T-helper 2 cell (primary cell): Measurements from ENCODE around the gene IQCE.

Experiments used
- DNase-seq, 5 experiments: peaks; one replicate each; pipeline versions ENCODE4 v3.0.0 to v3.0.0-alpha.2; 2012 to 2022

The IQCE gene

DNA sequence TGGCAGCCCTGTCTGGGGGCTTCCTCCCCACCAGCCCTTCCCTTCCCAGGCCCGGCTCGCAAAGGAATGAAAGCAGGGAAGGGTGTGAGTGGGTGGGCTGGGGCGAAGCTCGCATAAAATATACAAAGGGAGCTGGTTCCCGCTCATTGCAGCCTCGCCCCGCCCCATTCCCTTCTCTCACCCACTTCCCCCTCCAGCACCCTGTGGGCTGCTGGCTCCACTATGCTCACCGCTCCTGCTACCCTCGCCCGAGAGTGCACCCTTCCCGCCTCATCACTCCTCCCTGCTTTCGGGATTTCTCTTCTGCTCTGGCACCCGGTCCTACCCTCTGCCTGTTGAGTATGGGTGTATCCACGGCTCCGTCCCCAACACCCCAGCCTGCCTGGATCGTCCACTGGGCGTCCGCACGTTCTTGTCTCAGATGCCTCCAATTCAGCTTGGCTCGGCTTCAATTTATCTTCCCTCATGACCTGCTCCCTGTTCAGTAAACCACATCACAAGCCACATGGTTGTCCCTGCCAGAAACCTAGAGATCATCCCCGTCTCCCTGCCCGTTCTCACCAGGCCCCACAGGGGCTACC, 58.6 kb downstream of the IQCE start:
- DNase-seq = no peak

DNA sequence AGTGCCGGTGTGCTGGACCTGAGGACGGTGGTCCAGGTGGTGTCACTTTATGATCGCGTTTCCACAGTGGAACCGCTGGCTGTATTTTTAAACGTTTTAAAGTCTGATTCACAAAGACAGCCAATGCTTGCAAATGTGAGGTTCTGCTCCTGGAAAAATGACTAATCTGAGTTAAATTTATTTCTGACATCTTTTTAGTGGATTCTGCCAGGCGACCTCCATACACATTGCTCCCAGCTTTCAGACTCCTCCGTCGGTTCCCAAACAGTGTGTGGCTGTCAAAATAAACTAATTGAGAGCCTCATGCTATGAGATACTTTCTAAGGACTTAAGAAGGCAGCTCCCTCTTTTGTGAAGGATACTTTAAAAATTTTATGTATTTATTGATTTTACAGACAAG, 60.3 kb downstream of the IQCE start:
- DNase-seq = no peak

DNA sequence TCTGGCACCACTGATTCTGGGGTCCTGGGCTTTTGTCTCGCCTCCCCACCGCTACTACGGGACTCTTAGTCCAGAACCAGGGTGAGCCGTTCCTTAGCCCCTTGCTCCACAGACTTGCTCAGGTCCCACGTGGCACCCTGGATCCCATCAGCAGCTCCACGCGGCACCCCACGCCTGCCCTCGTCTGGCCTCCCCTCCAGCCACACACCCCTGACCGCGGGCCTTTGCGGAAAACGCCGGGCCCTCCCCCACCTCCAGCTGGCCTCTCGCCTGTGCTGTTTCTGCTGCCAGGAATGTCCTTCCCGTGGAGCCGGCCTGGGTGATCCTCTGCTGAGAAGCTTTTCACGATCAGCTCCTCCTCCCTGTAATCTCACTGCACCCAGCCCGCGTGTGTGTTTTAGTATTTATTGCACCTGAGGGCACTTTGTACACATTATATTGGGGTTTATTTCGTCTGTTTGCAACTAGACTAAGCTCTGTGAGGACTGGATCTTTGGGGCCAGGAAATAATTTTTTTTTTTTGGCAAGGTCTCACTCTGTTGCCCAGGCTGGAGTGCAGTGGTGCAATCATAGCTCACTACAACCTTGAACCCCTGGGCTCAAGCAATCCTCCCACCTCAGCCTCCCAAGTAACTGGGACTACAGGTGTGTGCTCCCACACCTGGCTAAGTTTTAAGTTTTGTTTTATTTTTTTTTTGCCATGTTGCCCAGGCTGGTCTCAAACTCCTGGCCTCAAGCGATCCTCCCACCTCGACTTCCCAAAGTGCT, 62.5 kb downstream of the IQCE start:
- no peak for DNase-seq

DNA sequence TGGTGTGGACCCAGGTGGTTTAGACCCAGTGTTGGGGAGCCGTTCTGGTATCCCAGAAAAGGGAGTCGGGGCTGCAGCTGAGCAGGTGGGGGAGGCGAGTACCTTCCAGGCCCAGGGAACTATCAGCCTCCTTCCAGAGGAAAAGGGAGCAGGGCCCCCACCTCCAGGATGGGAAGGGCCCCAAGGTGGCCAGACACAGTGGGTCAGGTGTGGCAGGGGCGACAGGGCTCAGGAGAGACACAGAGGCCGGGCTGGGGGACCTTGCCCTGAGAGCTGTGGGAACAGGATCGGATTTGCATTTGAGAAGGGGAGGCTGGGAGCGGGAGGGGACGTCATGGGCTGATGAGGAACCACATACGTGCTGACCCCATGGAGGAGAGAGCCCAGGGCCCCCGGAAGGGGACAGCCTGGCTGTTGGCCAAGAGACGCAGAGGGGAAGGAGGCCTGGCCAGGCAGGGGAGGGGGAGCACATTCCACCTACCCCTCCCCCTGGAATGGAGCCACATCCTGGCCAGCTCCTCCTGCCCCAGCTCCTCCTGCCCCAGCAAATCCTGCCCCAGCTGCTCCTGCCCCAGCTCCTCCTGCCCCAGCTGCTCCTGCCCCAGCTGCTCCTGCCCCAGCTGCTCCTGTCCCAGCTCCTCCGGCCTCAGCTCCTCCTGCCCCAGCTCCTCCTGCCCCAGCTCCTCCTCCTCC, 63.3 kb downstream of the IQCE start:
- DNase-seq = no peak

DNA sequence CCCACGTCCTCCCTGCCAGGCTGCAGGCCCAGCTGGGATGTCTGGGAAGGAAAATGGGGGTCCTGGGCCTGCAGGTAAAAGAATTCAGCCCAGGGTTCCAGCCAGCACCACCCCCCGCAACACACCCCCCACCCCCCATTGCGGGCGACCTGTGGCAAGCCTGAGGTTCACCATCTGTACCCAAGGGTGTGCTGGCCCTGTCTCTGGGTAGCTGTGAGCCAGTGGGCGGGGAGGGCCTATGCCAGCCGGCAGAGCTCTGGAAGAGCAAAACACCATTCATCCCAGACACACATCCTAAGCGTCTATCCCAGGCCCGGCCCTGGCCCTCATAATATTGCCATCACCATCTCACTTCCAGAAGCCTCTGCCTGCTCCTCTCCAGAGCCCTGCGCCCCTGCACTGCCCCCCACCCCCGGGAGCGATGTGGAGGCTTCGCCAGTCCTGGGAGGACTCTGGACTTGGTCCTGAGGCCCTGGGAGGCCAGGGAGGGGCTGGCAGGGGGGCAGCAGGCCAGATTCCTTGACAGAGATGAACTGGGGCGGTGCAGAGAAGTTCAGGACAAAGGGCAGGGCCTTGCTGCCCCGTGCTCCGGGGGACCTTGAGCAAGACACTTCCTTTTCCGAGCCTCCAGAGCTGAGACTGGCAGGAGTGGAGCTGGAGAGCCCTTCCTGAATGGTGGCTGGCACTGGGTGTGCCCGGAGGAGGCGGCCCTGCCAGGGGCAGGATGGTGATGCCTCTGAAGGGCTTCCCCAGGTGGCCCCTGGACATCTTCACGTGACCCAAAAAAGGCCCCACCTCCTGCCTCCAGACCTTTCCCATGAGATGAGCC, 64.3 kb downstream of the IQCE start:
- no peak for DNase-seq

DNA sequence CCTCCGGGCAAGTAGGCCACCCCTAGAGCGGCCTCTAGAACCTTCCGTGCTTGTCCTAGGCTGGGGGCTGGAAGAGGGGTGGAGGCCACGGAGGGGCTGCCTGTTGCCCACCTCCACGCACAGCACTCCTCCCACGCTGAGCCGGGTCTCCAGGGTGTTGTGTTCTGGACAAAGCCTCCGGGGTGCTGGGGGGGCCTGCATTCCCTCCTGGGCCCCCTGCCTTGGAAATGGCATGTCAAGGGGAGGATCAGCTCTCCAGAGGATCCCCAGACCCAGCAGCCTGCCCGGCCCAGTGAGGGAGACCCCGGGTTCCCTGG, 64.9 kb downstream of the IQCE start:
- no peak for DNase-seq

DNA sequence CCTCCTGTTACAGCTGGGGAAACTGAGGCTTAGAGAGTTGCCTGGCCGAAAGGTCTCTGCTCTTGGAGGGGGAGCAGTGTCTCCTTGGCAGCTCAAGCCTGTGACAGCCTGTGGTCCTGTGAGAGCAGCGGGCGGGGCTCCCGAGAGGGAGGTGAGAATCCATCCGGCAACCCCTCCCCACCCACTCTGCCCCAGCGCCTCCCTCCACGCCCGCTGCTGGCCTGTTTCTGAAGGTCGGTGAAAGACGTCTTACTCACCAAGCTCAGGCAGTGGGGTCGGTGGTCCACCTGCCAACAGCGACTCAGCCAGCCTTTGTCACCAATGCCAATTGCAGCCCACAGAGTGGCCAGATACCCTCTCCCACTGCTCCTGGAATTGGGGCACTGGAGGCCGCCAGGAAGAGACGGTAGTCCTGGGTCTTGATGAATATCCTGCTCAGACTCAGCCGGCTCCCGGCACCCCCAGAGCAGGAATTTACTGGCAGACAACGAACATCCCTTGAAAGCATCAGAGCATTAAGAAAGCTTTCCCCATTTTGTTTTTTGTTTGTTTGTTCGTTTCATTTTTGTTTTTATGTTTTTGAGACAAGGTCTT, 65.6 kb downstream of the IQCE start:
- no peak for DNase-seq

DNA sequence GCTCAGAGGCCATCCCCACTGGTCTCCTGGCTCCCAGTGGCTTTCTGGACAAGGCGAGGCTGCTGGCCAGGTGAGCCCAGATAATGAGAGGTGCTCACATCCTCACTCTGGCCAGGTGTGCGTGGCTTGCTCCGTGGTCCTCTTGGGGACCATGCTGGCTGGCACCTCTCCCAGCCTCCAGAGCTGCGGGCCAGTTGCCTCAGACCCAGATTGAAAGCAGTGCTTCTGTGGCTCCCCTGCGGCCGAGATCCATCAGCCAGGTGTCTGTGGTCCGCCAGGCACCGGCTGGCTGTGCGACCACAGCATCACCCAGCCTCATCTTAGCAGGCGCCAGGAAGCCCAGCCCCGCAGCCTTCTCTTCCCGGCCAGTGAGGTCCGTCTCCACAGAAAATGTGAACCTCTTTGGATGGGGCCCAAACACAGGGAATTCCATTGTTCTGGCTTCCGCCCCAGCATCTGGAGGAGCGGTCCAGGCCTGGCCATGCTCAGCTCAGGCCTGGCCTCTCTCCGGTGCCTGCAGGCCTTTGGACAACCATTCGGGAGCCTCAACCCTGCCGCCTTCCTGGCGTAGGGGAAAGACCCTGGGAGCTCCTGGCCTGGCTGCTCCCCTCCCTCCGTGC, 67.8 kb downstream of the IQCE start:
- DNase-seq = no peak

DNA sequence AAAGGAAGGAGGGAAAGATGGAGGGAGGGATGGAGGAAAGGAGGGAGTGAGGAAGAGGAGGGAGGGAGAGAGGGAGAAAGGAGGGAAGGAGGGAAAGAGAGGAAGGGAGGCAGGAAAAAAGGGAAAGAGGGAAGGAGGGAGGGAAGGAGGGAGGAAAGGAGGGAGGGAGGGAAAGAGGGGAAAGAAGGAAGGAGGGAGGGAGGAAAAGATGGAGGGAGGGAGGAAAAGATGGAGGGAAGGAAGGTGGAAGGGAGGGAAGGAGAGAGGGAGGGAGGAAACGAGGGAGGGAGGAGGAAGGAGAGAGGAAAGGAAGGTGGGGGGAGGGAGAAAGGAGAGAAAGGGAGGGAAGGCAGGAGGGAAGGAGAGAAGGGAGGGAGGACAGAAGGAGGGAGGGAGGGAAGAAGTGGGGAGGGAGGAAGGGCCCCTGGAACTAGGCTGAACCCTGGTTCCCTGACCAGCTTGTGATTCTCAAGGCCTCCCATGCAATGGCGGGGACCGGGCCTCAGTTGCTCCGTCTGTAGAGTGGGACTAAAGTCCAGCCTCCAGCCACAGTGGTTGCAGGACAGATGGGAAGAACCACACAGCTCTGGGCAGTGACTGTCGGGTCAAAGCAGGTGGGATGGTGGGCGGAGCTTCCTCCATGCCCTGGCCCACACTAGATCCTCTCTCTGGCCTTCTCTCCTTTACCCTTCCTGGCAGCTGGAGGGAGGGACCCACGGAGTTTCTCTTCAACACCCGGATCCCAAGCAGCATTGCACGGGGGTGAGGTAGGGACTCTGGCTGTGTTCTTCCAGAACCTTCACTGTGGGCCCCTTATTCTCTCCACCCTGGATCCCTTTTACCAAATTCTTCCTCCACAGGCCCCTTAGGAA, 68.7 kb downstream of the IQCE start:
- no peak for DNase-seq

DNA sequence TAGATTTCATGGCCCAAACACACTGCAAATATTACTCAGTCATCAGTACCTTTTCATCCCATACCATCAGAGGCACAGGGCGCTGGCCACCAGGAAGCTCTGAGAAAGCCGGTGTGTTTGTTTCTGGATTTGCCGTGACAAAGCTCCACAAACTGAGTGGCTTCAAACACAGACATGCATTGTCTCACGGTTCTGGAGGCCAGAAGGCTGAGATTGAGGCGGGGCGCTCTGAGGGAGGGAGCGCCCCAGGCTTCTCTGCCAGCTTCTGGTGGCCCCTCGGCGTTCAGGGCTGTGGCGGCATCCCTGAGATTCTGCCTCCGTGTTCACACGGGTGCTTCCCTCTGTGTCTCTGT, 69.3 kb downstream of the IQCE start:
- DNase-seq = no peak

DNA sequence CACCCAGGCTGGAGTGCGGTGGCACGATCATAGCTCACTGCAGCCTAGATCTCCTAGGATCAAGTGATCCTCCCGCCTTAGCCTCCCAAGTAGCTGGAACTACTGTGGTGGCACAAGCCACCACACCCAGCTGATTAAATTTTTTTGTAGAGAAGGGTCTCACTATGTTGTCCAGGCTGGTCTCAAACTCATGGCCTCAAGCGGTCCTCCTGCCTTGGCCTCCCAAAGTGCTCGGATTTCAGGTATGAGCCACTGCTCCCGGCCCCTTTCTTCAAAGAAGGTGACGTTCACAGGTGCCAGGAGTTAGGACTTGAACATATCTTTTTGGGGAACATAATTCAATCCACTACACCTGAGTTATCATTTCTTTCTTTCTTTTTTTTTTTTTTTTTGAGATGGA, 70.1 kb downstream of the IQCE start:
- DNase-seq = no peak

DNA sequence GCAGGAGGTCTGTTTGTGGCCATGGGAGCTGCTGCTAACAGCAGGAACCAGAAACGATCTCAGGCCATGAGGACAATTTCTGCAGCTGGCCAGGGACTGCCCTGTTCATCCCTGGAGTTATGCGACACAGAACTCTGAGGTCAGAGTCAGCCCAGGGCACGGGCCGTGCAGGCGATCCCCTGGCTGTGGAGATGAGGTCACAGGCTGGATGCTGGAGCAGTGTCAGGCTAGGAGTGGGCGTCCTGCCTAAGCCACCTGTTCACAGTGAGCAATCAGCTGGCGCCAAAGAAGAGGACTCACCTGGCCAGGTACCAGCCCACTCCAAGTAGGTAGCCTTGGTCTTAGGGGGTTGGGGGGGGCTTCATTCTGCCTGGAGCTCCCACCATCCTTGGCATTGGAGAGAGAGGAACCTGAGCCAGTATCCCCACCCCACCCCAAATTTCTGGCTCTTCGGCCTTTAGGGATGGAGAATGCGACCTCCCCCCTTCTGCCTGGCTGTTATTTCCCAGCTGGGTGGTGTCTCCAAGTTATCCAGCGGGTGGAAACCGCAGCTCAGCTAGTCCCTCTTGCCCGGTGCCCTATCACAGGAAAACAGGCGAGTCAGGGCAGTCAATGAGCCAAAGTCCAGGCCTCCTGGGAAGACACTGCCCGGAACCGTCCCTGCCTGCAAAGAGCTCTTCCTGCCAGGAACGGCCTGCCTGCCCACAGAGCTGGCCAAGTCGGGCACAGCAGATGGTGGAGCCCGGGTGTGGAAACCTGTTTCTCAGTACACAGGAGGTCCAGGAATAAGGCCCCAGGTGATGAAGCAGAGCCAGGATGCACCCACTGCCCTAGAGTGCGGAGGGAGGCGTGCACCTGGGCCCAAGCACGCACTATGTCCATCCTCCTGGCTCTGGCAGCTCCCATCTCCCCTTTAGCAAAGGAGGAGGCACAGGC, 71.2 kb downstream of the IQCE start:
- no peak for DNase-seq

DNA sequence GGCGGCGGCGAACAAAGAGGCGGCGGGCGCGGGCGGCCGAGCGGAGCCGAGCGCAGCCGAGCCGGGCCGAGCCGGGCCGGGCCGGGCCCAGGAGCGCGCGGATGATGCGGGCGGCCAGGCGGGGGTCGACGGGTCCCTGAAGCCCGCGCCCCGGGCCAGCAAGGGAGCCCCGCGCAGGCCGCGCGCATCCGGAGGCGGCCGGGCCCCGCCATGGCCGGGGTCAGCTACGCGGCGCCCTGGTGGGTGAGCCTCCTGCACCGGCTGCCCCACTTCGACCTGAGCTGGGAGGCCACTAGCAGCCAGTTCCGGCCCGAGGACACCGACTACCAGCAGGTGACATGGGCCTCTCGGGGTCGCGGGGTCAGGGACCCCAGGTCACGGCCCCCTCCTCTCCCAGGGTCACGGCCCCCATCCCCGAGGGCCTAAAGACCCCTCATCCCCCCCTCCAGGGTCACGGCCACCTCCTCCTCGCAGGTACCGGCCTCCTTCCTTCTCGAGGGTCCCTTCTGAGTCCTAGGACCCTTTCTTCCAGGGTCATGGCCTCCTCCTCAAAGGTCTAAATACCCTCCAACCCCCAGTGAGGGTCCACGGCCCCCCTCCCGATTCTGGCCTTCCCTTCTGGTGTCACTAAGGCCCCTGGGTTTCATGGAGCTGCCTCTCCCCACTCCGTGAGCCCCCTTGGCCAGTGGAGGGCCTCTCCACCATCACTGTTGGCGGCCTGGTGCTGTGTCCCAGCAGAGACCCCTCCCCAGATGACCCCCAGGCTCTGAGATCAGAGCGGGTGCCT, 73.4 kb downstream of the IQCE start, which contains the start of gene TTYH3:
Gene TTYH3 (plus strand): TSS at position 41 of the 787 bp plus-strand sequence. CDS start 170 bp downstream, at position 211.
- no peak for DNase-seq

DNA sequence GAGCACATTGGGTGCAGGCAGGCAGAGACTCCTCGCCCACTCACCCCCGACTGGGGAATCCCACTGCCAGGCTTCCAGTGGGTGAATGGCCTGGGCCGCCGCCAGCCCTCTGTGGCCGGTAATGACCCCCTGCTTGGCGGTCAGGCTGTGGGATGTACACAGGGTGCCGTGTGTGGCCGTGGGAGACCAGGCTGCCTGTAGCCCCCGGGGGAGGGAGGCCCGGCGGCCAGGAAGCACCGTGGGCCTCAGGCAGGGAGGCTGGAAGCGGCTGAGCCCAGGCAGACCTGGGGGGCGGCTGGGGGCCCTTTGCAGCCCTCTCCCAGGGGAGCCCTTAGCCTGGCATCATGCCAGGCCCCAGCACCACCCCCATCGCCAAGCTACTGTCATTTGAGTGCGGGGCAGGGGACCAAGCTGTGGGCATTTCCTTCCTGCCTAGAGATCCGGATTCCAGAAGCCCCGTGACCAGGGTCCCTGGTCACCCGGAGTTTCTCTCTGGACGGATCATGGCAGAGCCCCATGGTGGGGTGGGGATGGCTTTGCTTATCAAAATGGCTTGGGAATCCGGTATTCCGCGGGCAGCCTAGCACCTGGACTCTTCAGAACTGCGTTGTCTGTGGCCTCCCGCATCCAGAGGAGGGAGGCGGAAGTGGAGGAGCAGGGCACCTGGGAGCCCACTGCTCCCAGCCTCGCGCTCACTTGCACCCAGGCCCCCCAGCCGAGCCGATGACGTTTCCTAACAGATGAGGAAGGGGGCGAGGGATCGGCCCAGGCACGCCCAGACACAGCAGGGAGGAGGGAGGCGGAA, 74.2 kb downstream of the IQCE start:
- DNase-seq = peak in 2 of 5 experiments; percentile 18 to 21

DNA sequence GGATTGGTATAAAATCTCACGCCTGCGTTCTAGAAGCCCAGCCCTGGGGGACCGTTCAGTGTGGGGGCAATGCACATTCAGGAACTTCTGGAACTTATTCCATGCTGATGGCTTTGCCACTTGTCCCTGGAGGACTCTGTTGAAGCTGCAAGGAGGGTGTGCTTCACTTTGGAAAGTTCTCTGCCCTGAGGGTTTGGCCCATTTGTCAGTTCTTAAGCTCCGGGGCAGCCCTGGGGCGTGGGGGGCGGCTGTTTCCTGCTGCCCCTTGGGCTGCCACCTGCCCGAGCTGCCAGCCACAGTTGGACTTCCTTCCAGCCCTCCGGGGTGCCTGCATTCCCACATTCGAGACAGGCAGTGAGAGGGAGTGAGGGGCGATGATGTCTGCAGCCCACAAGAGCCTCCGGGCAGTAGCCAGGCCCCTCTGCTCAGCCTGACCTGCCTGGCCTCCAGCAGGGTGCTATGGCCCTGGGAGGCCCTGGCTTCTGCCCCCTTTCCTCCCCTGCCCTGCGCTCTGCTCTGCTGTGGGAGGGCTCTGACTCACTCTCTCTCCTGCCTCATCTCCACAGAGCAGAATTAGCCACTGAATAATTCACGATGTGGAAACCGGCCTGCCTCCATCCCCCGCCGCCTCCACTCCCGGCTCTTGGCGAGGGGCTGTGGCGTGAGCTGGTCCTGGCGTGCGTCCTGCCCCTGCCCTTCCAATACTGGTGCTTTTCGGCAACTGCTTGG, 74.9 kb downstream of the IQCE start:
- DNase-seq = no peak

DNA sequence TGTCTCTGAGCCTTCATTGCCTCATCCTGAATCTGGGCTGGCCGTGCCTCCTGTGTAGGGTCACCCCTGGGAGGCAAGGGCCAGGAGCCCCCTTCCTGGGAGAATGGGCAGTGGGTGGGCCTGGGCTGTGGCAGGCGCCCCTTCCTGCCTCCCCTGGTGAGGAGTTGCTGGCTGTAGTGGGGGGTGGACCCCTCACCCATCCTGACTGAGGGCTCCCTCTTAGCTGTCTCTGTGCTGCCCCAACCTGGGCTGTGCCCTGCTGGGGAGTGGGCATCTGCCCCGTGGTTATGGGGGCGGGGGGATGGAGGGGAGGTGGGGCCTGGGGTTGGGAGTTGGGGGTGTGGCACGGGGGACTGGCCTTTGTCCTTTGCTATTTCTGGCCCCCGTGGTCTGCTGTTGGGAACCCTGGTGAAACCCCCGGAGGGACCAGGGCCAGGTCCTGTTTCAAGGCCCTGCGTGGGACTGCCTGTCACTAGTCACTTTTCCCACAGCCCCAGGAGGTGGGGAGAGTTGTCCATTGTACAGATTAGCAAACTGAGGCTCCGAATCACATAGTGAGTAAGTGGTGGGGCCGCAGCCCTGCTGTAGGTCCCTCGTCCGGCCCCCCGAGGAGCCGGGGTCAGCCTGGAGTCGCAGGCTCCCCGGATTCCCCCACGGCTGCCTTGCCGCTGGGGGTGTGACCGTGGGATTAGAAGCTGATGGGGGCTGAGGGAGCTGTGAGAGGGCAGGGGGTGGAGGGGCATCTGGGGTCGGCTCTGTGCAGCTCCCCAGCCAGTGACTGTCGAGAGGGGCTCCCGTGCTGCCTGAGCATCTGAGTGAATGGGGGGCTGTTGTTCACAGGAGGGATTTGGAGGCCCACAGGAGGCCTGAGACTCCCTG, 75.7 kb downstream of the IQCE start:
- no peak for DNase-seq
